ENCODE measurements around the gene SPSB3. TPM values are rescaled to one million over a fixed set of nuclear protein-coding genes. Genes with fewer than 3 reads are reported as not detected.
A peak's percentile ranks its signal among the peaks of the same experiment; 100 is the strongest.

Gene SPSB3
- total RNA-seq, 1 experiment from 2014 or later, result 22.2 TPM

DNA sequence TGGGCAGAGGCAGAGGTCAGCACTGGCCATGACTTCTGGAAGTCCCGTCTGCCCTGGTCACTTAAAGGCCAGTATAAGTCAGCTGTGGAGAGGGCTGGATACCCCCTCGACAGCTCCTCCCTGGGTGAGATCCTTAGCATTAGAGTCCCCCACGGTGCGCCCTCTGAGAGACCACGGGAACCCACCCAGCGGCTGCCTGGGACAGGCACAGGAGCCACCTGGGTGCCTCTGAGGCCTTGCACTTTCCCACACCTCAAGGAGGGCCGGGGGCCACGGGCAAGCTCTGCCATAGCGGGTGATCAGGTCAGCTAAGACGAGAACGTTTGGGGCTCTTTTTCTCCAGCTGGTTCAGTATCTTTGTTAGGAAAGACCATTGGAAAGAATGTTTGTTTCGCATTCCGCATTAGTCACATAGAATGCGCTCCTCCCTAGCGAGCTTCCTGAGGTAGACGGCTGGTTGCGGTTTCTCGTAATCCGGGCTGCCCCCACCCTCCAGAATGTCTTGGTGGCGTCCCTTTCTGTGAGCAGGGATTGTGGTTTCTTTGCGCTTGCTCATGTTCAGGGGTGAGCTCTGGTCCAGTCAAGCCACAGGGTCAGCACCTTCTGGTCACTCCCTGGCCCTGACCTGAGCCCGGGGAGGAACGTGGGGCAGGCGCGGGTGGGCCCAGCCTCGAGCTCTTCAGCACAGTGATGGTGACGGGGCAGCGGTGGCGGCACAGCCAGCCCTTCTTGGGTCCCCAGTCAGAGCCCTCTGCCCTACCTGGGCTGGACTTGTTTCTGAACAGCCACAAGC is 36.3 kb downstream of the SPSB3 start:
- Mint-ChIP-seq H3K9me3 (ENCODE audit: unreplicated experiment) (no peaks in the 10 kb centered on the region), H3K4me3 (ENCODE audit: unreplicated experiment) (peak overlapping the region; percentile 17), H3K36me3 (ENCODE audit: insufficient read depth, unreplicated experiment) (peaks cover 48% of the 10 kb centered on the region), H3K4me1 (ENCODE audit: insufficient read depth, unreplicated experiment) (peaks cover 34% of the 10 kb centered on the region), H3K27ac (ENCODE audit: low read depth, unreplicated experiment) (peak overlapping the region; percentile 89), H3K27me3 (ENCODE audit: insufficient read depth, unreplicated experiment) (no peaks in the 10 kb centered on the region)
- TF ChIP-seq, protein P1, sequence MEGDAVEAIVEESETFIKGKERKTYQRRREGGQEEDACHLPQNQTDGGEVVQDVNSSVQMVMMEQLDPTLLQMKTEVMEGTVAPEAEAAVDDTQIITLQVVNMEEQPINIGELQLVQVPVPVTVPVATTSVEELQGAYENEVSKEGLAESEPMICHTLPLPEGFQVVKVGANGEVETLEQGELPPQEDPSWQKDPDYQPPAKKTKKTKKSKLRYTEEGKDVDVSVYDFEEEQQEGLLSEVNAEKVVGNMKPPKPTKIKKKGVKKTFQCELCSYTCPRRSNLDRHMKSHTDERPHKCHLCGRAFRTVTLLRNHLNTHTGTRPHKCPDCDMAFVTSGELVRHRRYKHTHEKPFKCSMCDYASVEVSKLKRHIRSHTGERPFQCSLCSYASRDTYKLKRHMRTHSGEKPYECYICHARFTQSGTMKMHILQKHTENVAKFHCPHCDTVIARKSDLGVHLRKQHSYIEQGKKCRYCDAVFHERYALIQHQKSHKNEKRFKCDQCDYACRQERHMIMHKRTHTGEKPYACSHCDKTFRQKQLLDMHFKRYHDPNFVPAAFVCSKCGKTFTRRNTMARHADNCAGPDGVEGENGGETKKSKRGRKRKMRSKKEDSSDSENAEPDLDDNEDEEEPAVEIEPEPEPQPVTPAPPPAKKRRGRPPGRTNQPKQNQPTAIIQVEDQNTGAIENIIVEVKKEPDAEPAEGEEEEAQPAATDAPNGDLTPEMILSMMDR (IDR thresholded peaks at IDR 0.05; ENCODE audit: unreplicated experiment), result no peak
- intact Hi-C loops (cut with micrococcal nuclease), result loop anchor here (1.0 to 2.0 kb wide), 2 partner anchors 8 to 25 kb away; partner anchors contain the start of gene NME3
- POLR2A ChIA-PET, result interaction anchor here (0.7 to 5.3 kb wide), 20 partner anchors 9 to 325 kb away, joined by 3 to 95 read pairs (median 6); partner anchors contain the start of genes EME2, IFT140, JPT2 and MAPK8IP3
- peak; percentile 94 for DNase-seq (ENCODE audit: unreplicated experiment)
- CTCF ChIA-PET, result interaction anchor here (0.6 to 2.2 kb wide), 10 partner anchors 10 to 40 kb away, joined by 3 to 13 read pairs (median 4); partner anchors contain the start of genes EME2 and MAPK8IP3
- BruUV-seq (replicated peaks), result TSS peak; percentile 22

DNA sequence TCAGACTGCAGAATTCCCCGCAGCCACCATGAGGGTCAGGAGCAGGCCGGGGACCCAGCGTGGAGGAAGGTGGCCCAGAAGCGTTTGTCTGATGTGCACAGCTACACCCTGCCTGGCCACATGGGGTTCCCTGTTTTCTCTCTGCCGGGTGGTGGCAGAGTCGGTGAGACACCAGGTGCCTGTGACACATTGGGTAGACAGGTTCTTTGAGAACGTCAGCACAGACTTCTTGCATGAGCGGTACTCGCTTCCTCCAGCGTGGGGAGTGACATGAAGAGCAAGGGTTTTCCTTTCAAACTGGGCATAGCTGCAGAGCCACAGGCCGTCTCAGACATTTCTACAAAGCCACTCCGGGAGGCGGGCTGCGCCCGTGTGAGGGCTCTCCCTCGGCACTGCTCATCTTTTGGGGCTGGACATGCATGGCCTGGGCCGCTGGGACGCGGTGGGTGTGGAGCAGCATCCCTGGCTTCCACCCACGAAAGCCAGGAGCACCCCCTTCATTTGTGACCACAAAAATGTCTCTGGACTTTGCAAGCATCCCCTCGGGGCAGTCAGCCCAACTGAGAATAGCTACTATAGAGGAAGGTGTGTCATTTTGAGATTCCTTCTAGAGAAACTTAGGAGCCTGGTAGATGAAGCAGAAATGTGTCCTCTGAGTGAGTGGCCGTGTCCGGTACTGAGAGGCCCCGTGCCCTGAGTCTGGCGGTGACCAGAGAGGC is 37.0 kb downstream of the SPSB3 start:
- TF ChIP-seq, protein P1 (IDR thresholded peaks at IDR 0.05; ENCODE audit: unreplicated experiment), result no peak
- intact Hi-C loops (cut with micrococcal nuclease), result loop anchor here (2.0 kb wide), 1 partner anchor 25 kb away; the partner anchor contains the start of gene NME3
- H3K36me3 Mint-ChIP-seq (ENCODE audit: insufficient read depth, unreplicated experiment), result peaks cover 44% of the 10 kb centered on the region
- peak overlapping the region; percentile 17 for H3K4me3 Mint-ChIP-seq (ENCODE audit: unreplicated experiment)
- ChIA-PET CTCF (interaction anchor here (1.1 to 2.2 kb wide), 7 partner anchors 13 to 39 kb away, joined by 3 to 13 read pairs (median 6); partner anchors contain the start of genes EME2 and MAPK8IP3), POLR2A (interaction anchor here (0.6 to 5.3 kb wide), 26 partner anchors 9 to 325 kb away, joined by 3 to 95 read pairs (median 4); partner anchors contain the start of genes EME2, IFT140, JPT2 and MAPK8IP3)
- no peaks in the 10 kb centered on the region for H3K27me3 Mint-ChIP-seq (ENCODE audit: insufficient read depth, unreplicated experiment)
- H3K4me1 Mint-ChIP-seq (ENCODE audit: insufficient read depth, unreplicated experiment), result peaks cover 34% of the 10 kb centered on the region
- peak overlapping the region; percentile 89 for H3K27ac Mint-ChIP-seq (ENCODE audit: low read depth, unreplicated experiment)
- peak; percentile 88 for DNase-seq (ENCODE audit: unreplicated experiment)
- no TSS peak for BruUV-seq (replicated peaks)
- no peaks in the 10 kb centered on the region for H3K9me3 Mint-ChIP-seq (ENCODE audit: unreplicated experiment)

DNA sequence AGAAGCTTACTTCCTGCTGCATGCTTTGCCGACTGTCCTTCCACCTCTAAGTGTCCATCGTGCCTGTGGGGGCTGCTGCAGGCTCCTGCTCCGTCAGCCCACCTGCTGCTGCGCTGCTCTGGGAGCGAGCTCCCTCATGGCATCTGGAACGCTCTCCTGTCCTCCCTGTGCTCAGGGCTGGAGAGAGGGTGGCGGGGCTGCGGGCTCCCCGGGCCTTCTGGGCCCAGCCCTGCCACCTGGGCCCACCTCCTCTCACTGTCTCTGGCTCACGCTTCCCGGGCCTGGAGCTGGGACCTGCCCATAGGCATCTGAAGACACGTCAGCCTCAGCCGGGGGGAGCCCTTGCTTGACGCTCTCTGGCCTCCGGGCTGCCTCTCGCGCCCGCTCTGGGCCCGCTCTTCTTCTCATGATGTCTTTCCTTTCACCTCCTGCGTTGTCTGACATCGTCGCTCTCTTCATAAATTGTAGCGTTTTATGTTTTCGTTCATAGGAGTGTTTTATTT is 38.0 kb downstream of the SPSB3 start:
- Mint-ChIP-seq H3K36me3 (ENCODE audit: insufficient read depth, unreplicated experiment) (peaks cover 36% of the 10 kb centered on the region), H3K27ac (ENCODE audit: low read depth, unreplicated experiment) (peak overlapping the region; percentile 89), H3K27me3 (ENCODE audit: insufficient read depth, unreplicated experiment) (no peaks in the 10 kb centered on the region), H3K9me3 (ENCODE audit: unreplicated experiment) (no peaks in the 10 kb centered on the region), H3K4me1 (ENCODE audit: insufficient read depth, unreplicated experiment) (peaks cover 34% of the 10 kb centered on the region), H3K4me3 (ENCODE audit: unreplicated experiment) (peak overlapping the region; percentile 17)
- ChIA-PET POLR2A (interaction anchor here (0.6 to 5.3 kb wide), 14 partner anchors 11 to 134 kb away, joined by 3 to 95 read pairs (median 4); partner anchors contain the start of genes EME2, IFT140, JPT2 and MAPK8IP3), CTCF (interaction anchor here (1.2 to 2.2 kb wide), 6 partner anchors 20 to 38 kb away, joined by 3 to 13 read pairs (median 6); partner anchors contain the start of gene MAPK8IP3)
- no TSS peak for BruUV-seq (replicated peaks)
- intact Hi-C loops (cut with micrococcal nuclease), result loop anchor here (2.0 kb wide), 1 partner anchor 26 kb away; the partner anchor contains the start of gene NME3
- TF ChIP-seq, protein P1 (IDR thresholded peaks at IDR 0.05; ENCODE audit: unreplicated experiment), result no peak
- no peak for DNase-seq (ENCODE audit: unreplicated experiment)
